Epithelial cell of esophagus (primary cell): ENCODE results near the gene DCP1B.

Source experiments
- DNase-seq: peaks from one replicate; pipeline ENCODE4 v3.0.0; 2010; ENCODE audit warnings: low read depth
- H3K4me3 ChIP-seq: 2 replicates; pipeline ENCODE4 v1.5.1; 2011; ENCODE audit warnings: mild to moderate bottlenecking, low read length, control low read depth
- CTCF ChIP-seq: IDR thresholded peaks from 2 replicates; pipeline ENCODE4 v1.5.1; 2011; ENCODE audit warnings: low read depth, mild to moderate bottlenecking, low read length, control low read depth, inconsistent platforms; ENCODE audit not compliant: insufficient read depth; ENCODE audit errors: missing control alignments

DCP1B gene

GRCh38 chr12:1925684-1926006 lies 78.6 kb downstream of the DCP1B start:
- no peak for DNase-seq
- no peak overlapping the region for H3K4me3 ChIP-seq
- no peak for TF ChIP-seq CTCF

- TF ChIP-seq CTCF: no peak
- no peak for DNase-seq
- no peak overlapping the region for H3K4me3 ChIP-seq
Observed at GRCh38 chr12:1924996-1925683, 79.1 kb downstream of the DCP1B start.

- no peak for TF ChIP-seq CTCF
- DNase-seq: no peak
- H3K4me3 ChIP-seq: no peak overlapping the region
Observed at GRCh38 chr12:1922985-1923384, 81.3 kb downstream of the DCP1B start.

GRCh38 chr12:1922075-1922709 lies 82.1 kb downstream of the DCP1B start:
- TF ChIP-seq CTCF: no peak
- DNase-seq: no peak
- no peak overlapping the region for H3K4me3 ChIP-seq

- no peak overlapping the region for H3K4me3 ChIP-seq
- no peak for TF ChIP-seq CTCF
- DNase-seq: no peak
Observed at GRCh38 chr12:1920971-1921370, 83.3 kb downstream of the DCP1B start.

- no peak for TF ChIP-seq CTCF
- H3K4me3 ChIP-seq: no peak overlapping the region
Observed at GRCh38 chr12:1920436-1920835, 83.8 kb downstream of the DCP1B start.

GRCh38 chr12:1919763-1920162 lies 84.5 kb downstream of the DCP1B start:
- TF ChIP-seq CTCF: no peak
- DNase-seq: no peak

More at GRCh38 chr12:1920436-1920835, 83.8 kb downstream of the DCP1B start:
- no peak for DNase-seq

More at GRCh38 chr12:1919763-1920162, 84.5 kb downstream of the DCP1B start:
- H3K4me3 ChIP-seq: no peak overlapping the region
